Measurements from ENCODE around the gene TTC23. TPM values are rescaled to one million over a fixed set of nuclear protein-coding genes. Genes with fewer than 3 reads are reported as not detected.

Gene TTC23
- total and polyA plus RNA-seq, 9 of the 15 experiments (the other 6 are each of a cell fraction or from before 2014, with no cell fraction given) = 0.41 to 4.5 (median 2.5) TPM

DNA sequence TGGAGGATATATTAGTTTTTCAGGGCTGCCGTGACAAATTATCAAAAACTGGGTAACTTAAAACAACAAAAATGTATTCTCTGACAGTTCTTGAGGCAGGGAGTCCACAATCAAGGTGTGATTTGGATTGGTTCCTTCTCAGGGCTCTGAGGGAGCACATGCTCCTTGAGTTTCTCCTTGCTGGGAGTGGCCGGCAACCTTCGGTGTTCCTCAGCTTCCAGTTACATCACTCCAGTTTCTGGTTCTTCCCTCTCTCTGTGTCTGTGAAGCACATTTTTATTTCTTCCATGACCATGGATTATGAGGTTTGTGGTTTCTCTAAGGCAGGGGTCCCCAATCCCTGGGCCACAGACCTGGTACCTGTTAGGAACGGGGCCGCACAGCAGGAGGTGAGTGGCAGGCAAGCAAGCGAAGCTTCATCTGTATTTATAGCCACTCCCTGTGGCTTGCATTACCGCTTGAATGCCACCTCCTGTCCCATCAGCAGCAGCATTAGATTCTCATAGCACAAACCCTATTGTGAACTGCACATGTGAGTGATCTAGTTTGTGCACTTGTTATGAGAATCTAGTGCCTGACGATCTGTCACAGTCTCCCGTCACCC, 26.2 kb upstream of the TTC23 start:
- Histone ChIP-seq H3K27ac (ENCODE audit: extremely low read depth, low read depth, low read length) (no peak overlapping the region), H3K9ac (ENCODE audit: insufficient read depth in 1 of 2, low read depth in 2 of 2, low read length in 2 of 2) (no peak overlapping the region), H3K9me1 (ENCODE audit: control insufficient read depth, insufficient read depth, low read length) (no peaks in the 10 kb centered on the region), H3K4me3 (no peak overlapping the region), H3K4me1 (replicated peaks in 1 of 2; ENCODE audit: control insufficient read depth in 2 of 2, insufficient read depth in 2 of 2, low read length in 2 of 2) (no peaks in the 10 kb centered on the region), H4K20me1 (replicated peaks; ENCODE audit: control insufficient read depth, insufficient read depth, low read length) (no peaks in the 10 kb centered on the region), H3K9me3 (replicated peaks; ENCODE audit: control insufficient read depth, insufficient read depth, low read depth, low read length) (no peaks in the 10 kb centered on the region), H3K27me3 (ENCODE audit: control insufficient read depth in 2 of 2, insufficient read depth in 2 of 2, low read length in 2 of 2) (no peaks in the 10 kb centered on the region), H3K79me2 (ENCODE audit: control insufficient read depth, insufficient read depth, low read length) (no peaks in the 10 kb centered on the region), H2AFZ (ENCODE audit: low read depth, low read length) (no peak overlapping the region), H3K4me2 (ENCODE audit: insufficient read depth, low read length) (no peak overlapping the region), H3K36me3 (ENCODE audit: control insufficient read depth, insufficient read depth, low read length) (no peaks in the 10 kb centered on the region)
- ChIA-PET CTCF (ENCODE audit: low intra/inter-chr PET ratio) (no interaction called here), POLR2A (interaction anchor here (0.7 kb wide), 1 partner anchor 17 kb away, joined by 3 read pairs; no protein-coding TSS in a partner anchor)
- ATAC-seq = no peak
- BruUV-seq (replicated peaks) = no TSS peak
- in situ Hi-C loops (cut with MboI) = loop anchor here (25.0 kb wide), 1 partner anchor 462 kb away; the partner anchor contains the start of gene LYSMD4
- FAIRE-seq = no peak
- WGBS (ENCODE audit: insufficient coverage, low coverage, missing lambda C conversion rate) = 29% methylated on average over 9 of the region's 9 CpGs
- DNase-seq (ENCODE audit: extremely low read depth in 1 of 4, low spot score in 3 of 4) = no peak
- TF ChIP-seq KDM2B (CRISPR knock-in tag; IDR thresholded peaks at IDR 0.05) (no peak), MAFG (tag; conservative IDR thresholded peaks at IDR 0.05) (no peak), ZNF3 (CRISPR knock-in tag; IDR thresholded peaks at IDR 0.05) (no peak), CHD4 (IDR thresholded peaks at IDR 0.05; ENCODE audit: insufficient read depth, insufficient replicate concordance, low read depth, low read length, poor library complexity, severe bottlenecking) (no peak), CHAMP1 (IDR thresholded peaks at IDR 0.05) (no peak), EP400 (IDR thresholded peaks at IDR 0.05) (no peak), ZNF76 (CRISPR knock-in tag; IDR thresholded peaks at IDR 0.05; ENCODE audit: borderline replicate concordance) (no peak), FOXP1 (CRISPR knock-in tag; IDR thresholded peaks at IDR 0.05) (no peak)
- intact Hi-C loops (cut with micrococcal nuclease) = loop anchor here (10.0 kb wide), 1 partner anchor 1729 kb away; no protein-coding TSS in a partner anchor

Measured in K562 (cell line).